Stromal cell of bone marrow (primary cell): ENCODE data around the gene SGO2.

ENCODE experiments used
- DNase-seq: peaks from one replicate; pipeline ENCODE4 v3.0.0-alpha.2; 2012; ENCODE audit warnings: low read depth

Gene SGO2, protein sequence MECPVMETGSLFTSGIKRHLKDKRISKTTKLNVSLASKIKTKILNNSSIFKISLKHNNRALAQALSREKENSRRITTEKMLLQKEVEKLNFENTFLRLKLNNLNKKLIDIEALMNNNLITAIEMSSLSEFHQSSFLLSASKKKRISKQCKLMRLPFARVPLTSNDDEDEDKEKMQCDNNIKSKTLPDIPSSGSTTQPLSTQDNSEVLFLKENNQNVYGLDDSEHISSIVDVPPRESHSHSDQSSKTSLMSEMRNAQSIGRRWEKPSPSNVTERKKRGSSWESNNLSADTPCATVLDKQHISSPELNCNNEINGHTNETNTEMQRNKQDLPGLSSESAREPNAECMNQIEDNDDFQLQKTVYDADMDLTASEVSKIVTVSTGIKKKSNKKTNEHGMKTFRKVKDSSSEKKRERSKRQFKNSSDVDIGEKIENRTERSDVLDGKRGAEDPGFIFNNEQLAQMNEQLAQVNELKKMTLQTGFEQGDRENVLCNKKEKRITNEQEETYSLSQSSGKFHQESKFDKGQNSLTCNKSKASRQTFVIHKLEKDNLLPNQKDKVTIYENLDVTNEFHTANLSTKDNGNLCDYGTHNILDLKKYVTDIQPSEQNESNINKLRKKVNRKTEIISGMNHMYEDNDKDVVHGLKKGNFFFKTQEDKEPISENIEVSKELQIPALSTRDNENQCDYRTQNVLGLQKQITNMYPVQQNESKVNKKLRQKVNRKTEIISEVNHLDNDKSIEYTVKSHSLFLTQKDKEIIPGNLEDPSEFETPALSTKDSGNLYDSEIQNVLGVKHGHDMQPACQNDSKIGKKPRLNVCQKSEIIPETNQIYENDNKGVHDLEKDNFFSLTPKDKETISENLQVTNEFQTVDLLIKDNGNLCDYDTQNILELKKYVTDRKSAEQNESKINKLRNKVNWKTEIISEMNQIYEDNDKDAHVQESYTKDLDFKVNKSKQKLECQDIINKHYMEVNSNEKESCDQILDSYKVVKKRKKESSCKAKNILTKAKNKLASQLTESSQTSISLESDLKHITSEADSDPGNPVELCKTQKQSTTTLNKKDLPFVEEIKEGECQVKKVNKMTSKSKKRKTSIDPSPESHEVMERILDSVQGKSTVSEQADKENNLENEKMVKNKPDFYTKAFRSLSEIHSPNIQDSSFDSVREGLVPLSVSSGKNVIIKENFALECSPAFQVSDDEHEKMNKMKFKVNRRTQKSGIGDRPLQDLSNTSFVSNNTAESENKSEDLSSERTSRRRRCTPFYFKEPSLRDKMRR

DNA sequence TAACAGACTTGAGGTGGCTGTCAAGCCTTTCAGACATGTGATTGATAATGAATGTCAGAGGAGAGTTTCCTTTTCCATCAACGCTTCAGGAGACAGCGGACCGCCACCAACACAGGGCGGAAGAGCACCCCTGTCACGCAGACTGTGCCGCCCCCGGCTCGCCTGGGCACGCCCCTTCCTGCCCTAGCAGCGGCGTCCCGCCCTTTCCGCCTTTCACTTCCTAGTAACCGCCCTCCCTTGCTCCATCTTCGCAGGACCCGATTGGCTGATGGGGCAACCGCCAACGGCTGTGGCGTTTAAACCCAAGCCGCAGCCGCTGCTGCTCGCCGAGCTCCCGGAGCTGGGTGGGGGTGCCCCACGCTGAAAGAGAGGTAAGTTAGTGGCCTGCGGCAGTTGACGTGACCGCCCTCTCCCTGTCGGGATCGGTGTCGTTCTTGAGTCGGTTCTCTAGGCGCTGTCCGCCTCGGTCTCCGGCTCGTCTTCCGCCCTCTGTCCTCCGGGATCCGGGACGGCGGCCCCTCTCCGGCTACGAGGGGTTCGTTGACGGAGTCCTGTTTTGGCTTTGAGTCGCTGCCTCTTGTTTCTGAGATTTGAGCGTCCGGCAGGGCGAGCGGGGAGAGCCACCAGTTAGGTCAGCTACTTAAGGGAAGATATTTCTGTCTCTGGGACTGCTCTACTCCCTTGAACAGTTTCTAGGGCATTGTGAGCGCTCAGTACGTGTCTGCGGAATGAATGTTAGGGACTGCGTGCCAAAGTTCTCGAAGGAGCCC, at the start of gene SGO2:
SGO2 (plus strand) TSS at position 326 of the 770 bp plus-strand sequence. CDS start 6,769 bp downstream, outside the sequence.
- peak; percentile 90 for DNase-seq

GRCh38 chr2:200476836-200477235, 49.2 kb upstream of the SGO2 start:
- no peak for DNase-seq

GRCh38 chr2:200477667-200478131, 48.3 kb upstream of the SGO2 start:
- DNase-seq, result peak; percentile 66

- DNase-seq, result peak; percentile 69
Measured at GRCh38 chr2:200479692-200480265, 46.2 kb upstream of the SGO2 start.

DNA sequence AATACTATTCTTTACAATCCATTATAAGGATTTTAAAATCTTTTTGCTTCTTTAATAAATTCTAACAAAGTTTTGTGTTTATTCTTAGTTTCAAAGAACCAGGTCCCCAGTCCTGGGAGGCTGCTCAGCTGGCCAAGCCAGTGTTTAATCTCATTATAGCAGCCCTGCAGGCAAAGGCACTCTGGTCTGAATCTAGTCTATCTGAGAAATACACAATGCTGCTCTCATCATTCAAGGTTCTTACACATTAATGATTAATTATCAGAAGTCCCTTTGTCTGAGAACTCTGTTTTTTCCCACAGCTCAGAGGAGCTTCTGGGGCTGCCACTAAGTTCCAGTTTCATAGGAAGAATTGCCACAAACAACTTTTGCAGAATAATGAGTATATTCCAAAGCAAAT, 43.8 kb upstream of the SGO2 start:
- DNase-seq, result no peak

DNA sequence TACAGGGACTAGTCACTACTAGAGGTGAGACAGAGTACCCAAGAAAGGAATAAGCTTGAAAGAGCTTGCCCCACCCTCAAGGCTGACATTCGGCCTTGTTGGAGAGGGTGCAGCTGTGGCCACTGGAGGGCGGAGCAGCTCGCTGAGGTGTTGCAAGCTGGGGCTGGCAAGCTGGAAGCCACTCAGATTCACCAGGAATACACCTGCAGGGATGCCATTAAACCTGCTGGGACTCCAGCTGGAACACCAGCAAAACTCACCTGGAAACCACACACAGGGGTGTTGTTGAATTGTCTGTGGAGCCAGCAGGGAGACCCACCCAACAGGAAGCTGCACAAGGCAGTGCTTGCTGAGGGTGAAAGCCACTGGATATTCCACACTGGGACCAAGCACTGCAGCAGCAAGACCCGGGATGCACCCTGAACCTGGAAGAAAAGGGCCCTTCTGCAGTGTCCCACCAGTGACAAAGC, 42.2 kb upstream of the SGO2 start:
- no peak for DNase-seq

DNA sequence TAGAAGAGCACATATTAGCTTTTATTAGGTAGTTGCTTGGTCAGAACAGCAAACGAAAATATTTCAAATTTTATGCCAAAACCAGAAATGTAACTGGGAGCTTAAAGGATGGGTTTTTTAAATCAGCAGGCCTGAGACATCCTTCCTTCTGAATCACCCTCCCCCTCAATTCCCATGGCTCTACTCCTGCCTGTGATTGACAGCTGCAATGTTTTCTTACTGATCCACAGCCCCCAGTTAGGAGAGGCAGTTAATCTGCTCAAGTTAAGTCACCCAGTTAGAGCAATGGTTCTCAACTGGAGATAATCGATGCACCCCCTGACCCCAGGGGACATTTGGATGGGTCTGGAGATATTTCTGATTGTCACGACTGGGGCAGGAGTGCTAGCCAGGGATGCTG, 41.1 kb upstream of the SGO2 start:
- DNase-seq, result no peak

DNA sequence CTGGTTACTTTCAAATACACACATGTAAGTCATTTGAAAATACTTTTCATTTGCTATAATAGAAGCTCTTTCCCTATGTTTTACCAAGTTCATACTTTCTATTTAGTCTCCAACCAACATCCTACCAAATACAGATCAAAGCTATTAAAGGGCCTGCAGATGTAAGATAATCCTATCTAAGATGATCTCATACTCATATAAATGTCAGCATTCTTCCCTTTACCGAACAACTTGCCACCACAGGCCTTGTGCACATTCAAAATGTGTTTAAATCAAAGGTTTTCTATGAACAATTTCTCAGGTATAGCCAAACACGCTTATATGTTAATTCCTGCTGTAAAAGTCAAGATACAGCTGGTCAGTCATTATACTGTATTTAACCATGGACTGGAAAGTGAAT, 39.5 kb upstream of the SGO2 start:
- no peak for DNase-seq

DNA sequence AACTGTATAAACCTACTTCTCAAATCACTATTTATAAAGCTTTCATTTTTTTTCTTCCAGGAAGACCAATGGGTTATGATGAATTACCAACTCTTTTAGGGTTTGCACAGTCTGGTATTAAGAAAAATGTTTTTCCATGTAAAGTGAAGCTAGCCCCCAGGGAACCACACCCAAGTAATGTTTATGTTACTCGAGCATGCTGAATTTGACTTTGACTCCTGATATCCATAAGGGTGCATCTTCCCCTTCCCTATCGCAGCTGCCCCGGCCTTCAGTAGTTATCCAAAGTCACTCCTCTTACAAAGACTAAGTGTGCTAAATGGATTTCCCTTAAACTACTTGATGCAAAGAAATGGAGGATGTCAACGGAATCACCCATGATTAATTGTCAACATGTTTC, 37.8 kb upstream of the SGO2 start:
- no peak for DNase-seq

DNA sequence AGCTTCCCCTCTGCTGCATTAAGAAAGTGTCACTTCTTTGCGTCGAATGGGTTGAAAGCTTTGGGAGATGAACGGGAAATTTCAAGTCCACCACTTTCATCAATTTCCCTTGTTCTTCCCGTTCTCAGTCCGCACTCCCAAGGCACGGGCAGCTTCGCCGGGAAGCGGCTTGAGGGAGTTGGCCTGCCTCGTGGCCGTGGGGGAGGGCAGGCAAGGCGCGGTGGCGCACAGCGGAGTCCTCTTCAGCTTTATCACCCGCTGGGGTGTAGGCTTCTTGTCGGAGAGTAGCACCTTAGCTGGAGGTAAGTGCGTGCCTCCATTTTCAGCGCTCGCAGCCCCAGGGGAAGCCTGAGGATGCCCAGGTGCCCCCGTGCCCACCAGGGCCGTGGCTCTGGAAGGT, 36.0 kb upstream of the SGO2 start:
- DNase-seq, result no peak

DNA sequence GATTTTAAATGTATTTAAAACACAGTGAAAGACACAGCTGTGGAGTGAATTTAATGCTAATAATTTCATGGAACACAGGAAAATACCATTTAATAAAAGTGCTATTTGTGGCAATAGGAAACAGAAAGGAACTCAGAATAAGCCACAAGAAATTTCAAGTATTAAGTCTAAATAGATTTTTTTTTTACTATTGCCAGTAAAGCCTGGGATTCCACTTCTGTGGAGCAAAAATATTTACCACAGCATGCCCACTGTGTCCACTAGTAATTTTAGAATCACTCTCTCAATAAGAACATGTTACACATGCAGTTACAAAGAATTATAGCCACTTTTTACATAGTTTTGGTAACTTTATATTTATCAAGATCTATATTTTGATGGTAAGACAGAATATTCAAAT, 33.4 kb upstream of the SGO2 start:
- no peak for DNase-seq

- DNase-seq, result no peak
Measured at GRCh38 chr2:200494048-200494447, 32.0 kb upstream of the SGO2 start.

GRCh38 chr2:200496696-200497095, 29.3 kb upstream of the SGO2 start:
- DNase-seq, result no peak

GRCh38 chr2:200498402-200499162, 27.4 kb upstream of the SGO2 start:
- DNase-seq, result no peak

DNA sequence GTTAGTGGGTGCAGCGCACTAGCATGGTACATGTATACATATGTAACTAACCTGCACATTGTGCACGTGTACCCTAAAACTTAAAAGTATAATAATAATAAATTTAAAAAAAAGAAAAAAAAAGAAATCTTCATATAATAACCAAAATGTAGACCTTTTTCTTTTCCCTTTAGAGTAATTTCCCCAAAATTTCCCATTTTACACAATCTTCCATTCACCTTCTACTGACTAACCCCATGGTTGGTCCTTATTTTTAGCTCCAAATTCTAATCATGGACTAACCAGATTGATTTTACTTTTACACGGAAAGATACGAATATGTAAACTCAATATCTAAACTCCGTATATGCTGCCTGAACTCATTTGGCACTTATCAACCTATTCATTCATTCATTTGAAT, 23.8 kb upstream of the SGO2 start:
- no peak for DNase-seq

GRCh38 chr2:200506679-200507078, 19.3 kb upstream of the SGO2 start:
- no peak for DNase-seq

GRCh38 chr2:200507179-200507578, 18.8 kb upstream of the SGO2 start:
- no peak for DNase-seq

GRCh38 chr2:200509235-200509611, 16.8 kb upstream of the SGO2 start:
- DNase-seq, result no peak

- DNase-seq, result peak; percentile 67
Measured at GRCh38 chr2:200509612-200510433, 16.2 kb upstream of the SGO2 start, which contains the start of gene KCTD18. Gene KCTD18 (minus strand): TSS chr2:200510068. CDS start chr2:200507016, 3,052 bp downstream.
